Stimulated activated CD4-positive, alpha-beta T cell treated with anti-CD3 and anti-CD28 coated beads, Interleukin-4, amount 100 ng/mL, for 48 hours (primary cell): ENCODE data around the gene R3HCC1L.
"Not testable (repeated sequence)": the region's sequence is repeated elsewhere in the genome, so short reads cannot be mapped to it uniquely, and the experiment has no call there.

ENCODE experiments used
- DNase-seq, 2 donors: peaks; one replicate each; pipeline ENCODE4 v3.0.0-alpha.2; 2020; ENCODE audit warnings: low read depth in 2 of 2

R3HCC1L gene

DNA sequence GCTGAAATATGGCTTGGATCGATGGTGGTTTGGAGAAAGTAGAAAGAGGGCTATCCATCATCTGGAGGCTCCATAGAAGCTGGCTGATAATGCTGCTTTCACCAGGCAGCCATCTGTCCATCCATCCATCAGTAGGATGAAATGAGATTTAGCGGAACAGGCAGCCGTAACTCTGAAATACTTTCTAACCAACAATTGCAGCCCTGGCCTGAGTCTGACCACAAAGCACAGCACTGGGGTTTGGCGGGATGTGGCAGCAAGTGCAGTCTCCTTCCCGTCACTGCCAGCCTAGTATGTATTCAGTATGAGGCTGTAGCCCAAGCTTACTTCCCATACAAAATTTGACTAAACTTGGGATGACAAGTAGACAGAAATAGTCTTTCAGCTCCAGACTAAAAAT lies 38.0 kb downstream of the R3HCC1L start:
- no peak for DNase-seq

DNA sequence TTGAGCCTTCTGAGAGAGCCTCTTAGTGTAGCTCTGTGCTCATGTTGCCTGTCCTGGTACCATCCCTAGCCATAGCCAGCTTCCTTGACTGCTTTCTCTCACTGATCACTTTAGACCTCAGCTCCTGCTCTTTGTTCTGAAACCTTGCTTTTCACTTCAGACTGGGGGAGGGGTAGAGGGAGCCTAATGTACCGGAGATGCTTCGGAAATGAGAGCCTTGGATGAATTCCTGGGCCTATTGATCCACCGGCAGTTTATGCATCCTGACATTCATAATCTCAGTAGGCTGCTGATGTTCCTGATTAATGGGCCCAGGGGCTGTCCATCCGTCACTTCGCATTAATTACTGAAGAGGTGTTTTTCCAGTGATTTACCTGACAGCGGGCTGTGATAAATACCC lies 38.8 kb downstream of the R3HCC1L start:
- DNase-seq: no peak

DNA sequence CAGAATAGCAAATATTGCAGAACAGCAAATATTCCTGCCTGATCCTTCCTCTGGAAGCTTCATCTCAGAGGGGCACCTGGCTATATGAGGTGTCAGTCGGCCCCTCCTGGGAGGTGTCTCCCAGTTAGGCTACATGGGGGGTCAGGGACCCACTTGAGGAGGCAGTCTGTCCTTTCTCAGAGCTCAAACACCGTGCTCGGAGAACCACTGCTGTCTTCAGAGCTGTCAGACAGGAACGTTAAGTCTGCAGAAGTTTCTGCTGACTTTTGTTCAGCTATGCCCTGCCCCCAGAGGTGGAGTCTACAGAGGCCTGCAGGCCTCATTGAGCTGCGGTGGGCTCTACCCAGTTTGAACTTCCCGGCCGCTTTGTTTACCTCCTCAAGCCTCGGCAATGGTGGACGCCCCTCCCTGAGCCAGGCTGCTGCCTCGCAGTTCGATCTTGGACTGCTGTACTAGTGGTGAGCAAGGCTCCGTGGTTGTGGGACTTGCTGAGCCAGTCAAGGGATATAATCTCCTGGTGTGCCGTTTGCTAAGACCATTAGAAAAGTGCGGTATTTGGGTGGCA lies 48.0 kb downstream of the R3HCC1L start:
- DNase-seq: not testable (repeated sequence)

DNA sequence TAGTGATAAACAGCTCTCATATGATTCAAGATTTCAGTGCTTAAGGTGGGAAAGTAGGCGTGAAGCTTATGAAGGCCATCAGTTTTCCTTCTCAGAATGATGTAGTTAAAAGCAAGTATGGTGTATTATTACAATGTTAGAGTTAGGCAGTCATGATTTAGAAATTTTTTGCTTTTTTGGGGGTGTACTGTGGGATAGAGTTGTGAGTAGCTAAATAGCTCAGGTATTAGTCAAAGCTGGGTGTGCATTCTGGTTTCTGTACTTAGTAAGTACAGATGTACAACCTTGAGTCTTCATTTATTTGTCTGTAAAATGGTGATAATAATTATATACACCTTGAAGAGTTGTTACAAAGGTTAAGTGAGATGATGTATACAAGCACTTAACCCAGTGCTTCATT lies 52.2 kb downstream of the R3HCC1L start:
- no peak for DNase-seq

DNA sequence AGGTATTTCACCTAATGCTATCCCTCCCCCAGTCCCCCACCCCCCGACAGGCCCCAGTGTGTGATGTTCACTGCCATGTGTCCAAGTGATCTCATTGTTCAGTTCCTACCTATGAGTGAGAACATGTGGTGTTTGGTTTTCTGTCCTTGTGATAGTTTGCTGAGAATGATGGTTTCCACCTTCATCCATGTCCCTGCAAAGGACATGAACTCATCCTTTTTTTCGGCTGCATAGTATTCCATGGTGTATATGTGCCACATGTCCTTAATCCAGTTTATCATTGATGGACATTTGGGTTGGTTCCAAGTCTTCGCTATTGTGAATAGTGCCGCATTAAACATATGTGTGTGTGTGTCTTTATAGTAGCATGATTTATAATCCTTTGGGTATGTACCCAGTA lies 56.3 kb downstream of the R3HCC1L start:
- DNase-seq: not testable (repeated sequence)

DNA sequence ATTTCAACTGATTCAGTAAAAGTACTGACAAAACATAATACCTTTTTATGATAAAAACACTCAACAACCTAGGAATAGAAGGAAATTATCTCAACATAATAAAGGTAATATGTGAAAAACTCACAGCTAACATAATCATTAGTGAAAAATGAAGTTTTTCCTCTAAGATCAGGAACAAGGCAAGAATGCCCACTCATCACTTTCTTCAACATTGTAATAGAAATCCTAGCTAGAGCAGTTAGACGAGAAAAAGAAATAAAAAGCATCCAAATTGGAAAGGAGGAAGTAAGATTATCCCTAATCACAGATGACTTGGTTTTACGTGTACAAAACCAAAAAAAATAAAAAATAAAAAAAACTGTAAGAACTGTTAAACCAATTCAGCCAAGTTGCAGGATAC lies 58.6 kb downstream of the R3HCC1L start:
- no peak for DNase-seq

DNA sequence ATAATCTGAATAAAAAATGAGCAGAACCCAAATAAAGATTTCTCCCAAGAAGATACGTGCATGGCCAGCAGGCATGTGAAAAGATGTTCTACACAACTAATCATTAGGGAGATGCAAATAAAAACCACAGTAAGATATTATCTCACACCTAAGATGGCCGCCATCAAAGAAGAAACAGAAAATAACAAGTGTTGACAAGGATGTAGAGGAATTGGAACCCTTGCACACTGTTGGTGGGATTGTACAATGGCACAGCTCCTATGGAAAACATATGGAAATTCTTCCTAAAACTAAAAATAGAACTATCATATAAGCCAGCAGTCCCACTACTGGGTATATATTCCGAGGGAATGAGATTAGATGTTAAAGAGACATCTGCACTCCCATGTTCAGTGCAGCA lies 60.2 kb downstream of the R3HCC1L start:
- DNase-seq: no peak

DNA sequence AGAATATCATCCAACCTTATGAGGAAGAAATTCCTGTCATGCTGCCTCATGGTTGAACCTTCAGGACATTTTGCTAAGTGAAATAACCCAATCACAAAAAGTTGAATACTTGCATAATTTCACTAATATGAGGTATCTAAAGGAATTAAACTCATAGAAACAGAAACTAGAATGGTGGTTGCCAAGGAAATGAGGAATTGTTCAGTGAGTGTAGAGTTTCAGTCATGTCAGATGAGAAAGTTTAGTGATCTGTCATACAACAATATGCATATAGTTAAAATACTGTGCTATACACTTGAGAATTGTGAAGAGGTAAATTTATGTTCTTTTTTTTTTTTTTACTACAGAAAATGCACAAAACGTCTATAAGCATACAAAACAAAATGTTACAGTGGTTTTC lies 60.7 kb downstream of the R3HCC1L start:
- DNase-seq: no peak

DNA sequence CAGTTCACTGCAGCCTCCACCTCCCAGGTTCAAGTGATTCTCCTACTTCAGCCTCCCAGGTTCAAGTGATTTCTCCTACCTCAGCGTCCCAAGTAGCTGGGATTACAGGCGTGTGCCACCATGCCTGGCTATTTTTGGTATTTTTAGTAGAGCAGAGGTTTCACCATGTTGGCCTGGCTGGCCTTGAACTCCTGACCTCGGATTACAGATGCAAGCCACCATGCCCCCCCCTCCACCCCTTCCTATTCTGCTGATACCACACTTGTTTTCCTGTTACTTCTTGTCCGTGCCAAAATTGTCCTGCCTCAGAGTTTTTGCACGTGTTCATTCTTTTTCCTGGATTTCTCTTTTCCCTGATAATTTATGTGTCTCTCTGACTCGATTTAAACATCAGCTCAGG lies 62.5 kb downstream of the R3HCC1L start:
- no peak for DNase-seq

DNA sequence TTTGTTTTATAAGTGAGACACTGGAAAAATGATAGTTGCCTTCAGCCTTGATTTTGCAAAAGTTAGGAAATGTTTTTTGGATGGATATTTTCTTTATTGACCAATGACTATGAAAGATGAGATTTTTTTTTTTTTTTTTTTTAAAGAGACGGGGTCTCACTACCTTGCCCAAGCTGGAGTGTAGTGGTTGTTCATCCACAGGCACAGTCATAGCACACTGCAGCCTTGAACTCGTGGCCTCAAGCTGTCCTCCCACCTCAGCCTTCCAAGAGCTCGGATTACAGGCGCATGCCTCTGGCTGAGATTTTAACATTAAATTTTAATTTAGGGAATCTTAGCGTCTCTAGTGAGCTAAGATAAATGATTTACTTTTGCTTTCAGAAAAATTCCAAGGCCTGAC lies 67.3 kb downstream of the R3HCC1L start:
- no peak for DNase-seq

DNA sequence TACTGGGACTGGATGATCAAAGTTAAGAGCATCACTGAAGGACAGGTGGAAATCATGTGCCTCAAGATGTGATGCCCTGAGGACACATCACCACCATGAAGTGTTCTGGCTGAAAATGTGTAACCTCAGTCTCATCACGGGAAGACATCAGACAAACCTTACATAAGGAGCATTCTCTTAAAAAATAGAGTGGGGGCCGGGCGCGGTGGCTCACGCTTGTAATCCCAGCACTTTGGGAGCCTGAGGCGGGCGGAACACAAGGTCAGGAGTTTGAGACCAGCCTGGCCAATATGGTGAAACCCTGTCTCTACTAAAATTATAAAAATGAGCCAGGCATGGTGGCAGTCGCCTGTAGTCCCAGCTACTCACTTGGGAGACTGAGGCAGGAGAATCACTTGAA lies 67.9 kb downstream of the R3HCC1L start:
- no peak for DNase-seq

DNA sequence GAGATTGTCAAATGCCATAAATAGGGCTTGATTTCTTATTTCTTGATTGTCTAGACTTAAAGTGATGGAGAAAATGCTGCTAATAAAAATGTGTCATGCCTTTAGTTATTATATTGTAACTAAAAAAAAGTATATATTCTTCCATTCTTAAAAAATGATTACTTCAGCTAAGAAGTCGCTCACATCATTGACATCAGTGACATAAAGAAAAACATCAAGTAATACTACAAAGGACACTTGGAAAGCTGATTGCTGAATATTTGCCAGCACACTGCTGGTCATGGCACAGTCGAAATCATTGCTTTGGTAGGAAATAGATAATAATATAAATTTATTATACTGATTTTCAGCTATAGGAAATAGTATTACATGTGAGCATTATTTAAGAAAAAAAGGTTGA lies 70.9 kb downstream of the R3HCC1L start:
- no peak for DNase-seq

DNA sequence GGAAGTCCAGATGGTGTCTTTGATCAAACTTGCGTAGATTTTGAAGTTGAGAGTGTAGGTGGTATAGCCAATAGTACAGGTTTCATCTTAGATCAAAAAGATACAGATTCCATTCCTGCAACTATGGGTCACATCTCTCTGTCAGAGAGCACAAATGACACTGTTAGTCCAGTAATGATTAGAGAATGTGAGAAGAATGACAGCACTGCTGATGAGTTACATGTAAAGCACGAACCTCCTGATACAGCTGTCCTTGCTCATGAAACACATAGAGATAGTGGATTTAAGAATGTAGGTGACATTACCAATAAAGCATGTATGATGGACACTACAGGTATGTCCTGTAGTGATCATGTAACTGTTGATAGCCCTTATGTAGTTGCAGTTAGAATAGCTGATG lies 74.5 kb downstream of the R3HCC1L start:
- no peak for DNase-seq

DNA sequence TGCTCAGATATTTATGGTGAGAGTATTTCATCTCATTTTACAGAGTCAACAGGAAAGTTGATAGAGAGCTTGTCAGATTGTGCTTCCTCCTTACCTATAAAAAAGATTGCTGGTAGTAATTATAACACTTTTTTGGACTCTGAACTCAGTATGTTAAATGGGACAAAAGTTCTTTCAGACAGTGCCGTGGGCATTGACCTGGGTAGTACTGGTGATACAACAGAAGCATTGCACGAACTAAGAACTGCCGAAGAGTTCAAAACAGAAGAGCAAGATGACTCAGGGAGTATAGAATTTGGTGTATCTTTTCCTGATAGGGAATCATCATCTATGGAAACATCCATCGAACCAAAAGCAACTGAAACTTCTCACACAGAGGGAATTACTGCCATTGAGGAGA lies 75.0 kb downstream of the R3HCC1L start:
- no peak for DNase-seq

DNA sequence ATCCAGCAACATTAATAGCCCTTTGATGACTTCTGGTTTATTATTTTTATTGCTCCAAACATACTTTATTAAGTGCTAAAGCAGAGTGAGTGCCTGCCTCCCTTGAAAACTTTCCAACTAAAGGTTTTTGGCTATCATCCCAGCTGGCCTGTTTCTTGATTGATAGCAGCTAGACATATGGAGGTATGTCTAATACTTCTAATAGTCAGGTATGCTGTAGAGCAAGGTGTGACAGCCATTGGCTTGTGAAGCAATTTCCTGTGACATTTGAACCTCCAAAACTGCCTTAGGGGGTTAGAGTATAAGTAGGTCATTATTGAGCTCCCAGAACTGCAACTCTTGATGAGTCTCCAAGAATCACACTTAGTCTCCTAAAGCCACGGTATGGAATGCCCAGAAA lies 77.7 kb downstream of the R3HCC1L start:
- no peak for DNase-seq

DNA sequence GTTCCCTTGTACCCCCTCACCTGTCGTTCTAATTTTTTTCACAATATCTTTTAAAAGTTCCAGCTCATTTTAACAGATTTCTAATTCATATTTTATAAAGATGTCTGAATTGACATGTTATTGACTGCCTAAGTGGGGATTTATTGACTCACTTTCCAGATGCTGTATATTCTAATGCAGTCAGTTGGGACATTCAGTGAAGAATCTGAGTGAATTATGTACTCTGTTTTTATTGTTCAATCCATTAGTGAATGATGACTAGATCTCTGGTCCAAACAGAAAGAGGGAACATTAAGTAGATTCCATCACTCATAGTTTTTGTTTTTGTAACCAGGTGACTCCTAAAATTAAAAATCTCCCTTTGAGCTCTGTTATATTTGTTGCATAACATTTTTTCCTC lies 79.3 kb downstream of the R3HCC1L start:
- DNase-seq: no peak

DNA sequence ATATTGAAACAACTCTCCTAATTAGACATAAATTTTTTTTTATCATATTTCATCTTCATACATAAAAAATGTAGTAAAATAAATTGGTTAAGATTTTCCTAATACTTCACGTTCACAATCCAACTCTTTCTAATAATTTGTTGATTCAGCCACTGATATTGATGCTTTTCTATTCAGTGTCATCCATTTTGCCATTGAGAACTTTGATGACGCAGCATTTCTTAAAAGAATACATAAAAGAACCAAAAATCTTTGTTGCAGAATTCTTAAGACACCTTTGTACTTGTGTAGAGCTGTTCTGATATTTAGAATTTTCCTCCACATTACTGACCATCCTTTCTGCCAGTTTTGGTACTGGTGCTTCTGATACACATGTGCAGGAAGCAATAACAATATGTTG lies 80.9 kb downstream of the R3HCC1L start:
- no peak for DNase-seq

DNA sequence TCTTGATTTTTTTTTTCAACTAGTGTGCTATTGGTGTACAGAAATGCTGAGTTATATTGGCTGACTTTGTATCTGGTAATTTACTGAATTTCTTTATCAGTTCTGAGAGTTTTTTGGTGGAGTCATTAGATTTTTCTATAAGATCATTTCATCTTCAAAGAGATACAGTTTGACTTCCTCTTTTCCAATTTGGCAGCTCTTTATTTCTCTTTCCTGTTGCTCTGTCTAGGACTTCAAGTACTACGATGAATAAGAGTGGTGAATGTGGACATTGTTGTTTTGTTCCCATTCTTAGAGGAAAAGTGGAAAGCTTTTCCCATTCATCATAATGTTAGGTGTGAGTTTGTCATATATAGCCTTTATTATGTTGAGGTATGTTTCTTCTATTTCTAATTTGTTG lies 83.3 kb downstream of the R3HCC1L start:
- no peak for DNase-seq

DNA sequence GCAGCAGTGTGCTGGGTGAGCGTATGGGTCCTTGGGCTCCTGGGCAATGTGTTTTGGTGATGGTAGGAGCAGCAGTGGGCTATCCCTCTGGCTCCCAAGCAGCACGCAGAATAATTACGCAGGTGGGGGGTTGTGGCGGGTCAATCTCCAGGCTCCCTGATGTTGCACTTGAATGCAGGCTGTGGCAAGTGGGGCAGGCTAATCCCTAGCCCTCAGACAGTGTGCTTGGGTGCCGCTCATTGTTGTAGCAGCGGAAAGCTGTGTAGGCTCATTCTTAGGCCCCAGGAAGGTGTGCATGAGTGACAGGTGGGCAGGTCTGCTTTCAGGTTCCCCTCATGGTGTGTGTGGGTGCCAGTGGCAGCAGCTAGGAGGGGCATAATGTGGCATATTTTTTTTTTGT lies 89.4 kb downstream of the R3HCC1L start:
- no peak for DNase-seq

DNA sequence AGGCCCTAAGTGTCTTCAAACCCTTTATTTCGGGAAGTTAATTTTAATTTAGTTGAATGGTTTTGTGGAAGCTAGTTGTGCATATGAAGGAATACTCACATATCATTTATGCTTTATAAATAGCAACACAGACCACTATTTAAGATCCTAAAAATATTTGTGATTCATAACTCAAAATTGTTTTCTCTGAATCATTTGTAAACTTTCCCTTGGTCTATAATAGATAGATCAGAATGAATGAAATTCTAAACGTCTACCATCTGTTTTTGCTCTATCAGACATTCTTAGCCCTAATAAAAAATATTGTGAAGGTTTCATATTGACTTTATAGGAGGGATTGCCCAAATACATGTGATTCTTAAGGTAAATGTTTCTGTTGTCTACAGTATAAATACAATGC lies 90.1 kb downstream of the R3HCC1L start:
- DNase-seq: no peak

DNA sequence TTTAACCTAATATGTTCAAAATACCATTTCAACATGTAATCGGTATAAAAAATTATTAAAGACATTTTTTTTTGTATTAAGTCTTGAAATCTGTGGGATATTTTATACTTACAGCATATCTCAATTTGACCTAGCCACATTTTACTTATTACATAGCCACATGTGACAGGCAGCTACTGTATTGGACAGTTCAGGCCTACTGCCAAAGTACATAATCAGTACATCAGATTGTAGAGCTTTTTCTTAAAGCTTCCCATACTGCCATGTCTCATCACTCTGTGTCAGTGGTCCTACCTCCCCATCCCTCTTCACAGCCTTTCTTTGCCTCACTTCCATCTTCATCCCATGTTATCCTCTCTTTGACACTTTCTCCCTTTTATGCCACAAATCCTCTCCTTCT lies 90.5 kb downstream of the R3HCC1L start:
- no peak for DNase-seq

DNA sequence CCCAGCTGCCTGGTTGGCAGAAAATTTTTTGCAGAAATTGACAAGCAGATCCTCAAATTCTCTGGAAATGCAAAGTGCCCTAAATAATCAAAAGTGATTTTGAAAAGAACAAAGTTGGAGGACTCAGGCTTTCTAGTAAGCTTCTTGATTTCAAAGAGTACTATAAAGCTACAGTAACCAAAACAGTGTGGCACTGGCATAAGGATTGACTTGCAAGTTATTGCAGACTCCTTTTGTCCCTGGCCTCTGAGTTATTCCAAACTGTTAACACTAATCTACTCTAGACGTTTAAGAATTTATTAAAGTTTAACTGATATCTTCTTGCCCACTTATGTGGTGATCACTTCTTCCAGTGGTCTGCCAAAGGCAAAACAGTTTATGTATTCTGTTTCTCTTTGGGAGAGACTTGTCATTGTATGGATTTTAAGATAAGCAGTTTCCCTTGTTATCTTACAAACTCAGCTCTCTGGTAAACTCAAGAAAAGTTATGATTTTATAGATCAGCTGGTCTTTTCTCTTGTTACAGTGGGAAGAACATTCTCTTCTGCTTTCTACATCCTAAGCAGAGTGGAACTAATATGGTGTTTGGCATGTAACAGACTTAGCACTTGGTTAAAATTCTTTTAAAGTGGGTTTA lies 92.2 kb downstream of the R3HCC1L start:
- no peak for DNase-seq

DNA sequence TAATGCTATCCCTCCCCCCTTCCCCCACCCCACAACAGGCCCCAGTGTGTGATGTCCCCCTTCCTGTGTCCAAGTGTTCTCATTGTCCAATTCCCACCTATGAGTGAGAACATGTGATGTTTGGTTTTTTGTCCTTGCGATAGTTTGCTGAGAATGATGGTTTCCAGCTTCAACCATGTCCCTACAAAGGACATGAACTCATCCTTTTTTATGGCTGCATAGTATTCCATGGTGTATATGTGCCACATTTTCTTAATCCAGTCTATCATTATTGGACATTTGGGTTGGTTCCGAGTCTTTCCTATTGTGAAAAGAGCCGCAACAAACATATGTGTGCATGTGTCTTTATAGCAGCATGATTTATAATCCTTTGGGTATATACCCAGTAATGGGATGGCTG lies 93.3 kb downstream of the R3HCC1L start:
- not testable (repeated sequence) for DNase-seq

DNA sequence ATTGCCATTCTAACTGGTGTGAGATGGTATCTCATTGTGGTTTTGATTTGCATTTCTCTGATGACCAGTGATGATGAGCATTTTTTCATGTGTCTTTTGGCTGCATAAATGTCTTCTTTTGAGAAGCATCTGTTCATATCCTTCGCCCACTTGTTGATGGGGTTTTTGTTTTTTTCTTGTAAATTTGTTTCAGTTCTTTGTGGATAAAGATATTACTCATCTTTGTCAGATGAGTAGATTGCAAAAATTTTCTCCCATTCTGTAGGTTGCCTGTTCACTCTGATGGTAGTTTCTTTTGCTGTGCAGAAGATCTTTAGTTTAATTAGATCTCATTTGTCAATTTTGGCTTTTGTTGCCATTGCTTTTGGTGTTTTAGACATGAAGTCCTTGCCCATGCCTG lies 93.8 kb downstream of the R3HCC1L start:
- not testable (repeated sequence) for DNase-seq
